ENCODE results near the gene CA5A. TPM values are rescaled to one million over a fixed set of nuclear protein-coding genes. Genes with fewer than 3 reads are reported as not detected.
"Not testable (repeated sequence)": the region's sequence is repeated elsewhere in the genome, so short reads cannot be mapped to it uniquely, and the experiment has no call there.

The CA5A gene
- total and polyA plus RNA-seq, 9 of the 15 experiments (the other 6 are each of a cell fraction or from before 2014, with no cell fraction given), result not detected

DNA sequence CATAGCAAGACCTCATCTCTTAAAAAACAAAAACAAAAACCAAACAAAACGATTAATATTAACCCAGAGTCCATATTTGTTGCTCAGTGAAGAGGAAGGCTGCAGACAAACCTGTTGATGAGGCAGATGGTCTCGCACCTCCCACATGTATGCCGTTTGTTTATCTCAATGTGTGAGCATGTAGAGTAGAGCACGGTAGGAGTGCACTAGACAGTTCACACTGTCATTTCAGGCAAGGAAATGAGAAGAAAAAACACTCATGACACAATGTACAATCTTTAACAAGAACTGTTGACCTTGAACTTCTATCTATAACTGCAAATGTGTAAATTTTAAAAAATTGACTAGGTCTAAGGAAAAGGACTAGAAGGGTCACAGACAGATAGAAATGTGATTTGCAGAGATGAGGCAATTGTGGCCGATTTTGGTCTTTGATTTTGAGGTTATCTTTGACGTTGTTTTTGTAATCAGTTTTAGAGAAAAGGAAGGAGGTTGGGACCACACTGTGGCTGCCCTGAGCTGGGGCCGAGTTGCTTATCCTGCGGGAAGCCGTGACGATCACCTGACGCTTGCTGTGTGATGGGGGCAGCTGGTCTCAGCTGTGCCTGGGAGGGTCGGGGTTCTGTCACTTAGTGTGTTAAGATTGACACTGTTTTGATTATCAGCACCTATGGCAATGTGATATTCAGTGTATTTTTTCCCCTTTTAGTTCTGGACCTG, 43.7 kb upstream of the CA5A start:
- H3K9me3 ChIP-seq (replicated peaks; ENCODE audit: control insufficient read depth, insufficient read depth, low read depth, low read length); FAIRE-seq; in situ Hi-C loops (cut with MboI); H2AFZ ChIP-seq (ENCODE audit: low read depth, low read length); H3K9ac ChIP-seq (ENCODE audit: insufficient read depth in 1 of 2, low read depth in 2 of 2, low read length in 2 of 2); H3K9me1 ChIP-seq (ENCODE audit: control insufficient read depth, insufficient read depth, low read length); BruUV-seq (replicated peaks); DNase-seq (ENCODE audit: extremely low read depth in 1 of 4, low spot score in 3 of 4); CTCF ChIA-PET (ENCODE audit: low intra/inter-chr PET ratio); ATAC-seq; H3K4me2 ChIP-seq (ENCODE audit: insufficient read depth, low read length); H3K27ac ChIP-seq (ENCODE audit: extremely low read depth, low read depth, low read length); intact Hi-C loops (cut with micrococcal nuclease); H3K4me3 ChIP-seq; H3K79me2 ChIP-seq (ENCODE audit: control insufficient read depth, insufficient read depth, low read length); POLR2A ChIA-PET; H4K20me1 ChIP-seq (replicated peaks; ENCODE audit: control insufficient read depth, insufficient read depth, low read length); H3K4me1 ChIP-seq (replicated peaks in 1 of 2; ENCODE audit: control insufficient read depth in 2 of 2, insufficient read depth in 2 of 2, low read length in 2 of 2); H3K27me3 ChIP-seq (ENCODE audit: control insufficient read depth in 2 of 2, insufficient read depth in 2 of 2, low read length in 2 of 2): not testable (repeated sequence)
- WGBS (ENCODE audit: insufficient coverage, low coverage, missing lambda C conversion rate), result 32% methylated on average over 8 of the region's 12 CpGs
- H3K36me3 ChIP-seq (ENCODE audit: control insufficient read depth, insufficient read depth, low read length), result peaks cover 12% of the 10 kb centered on the region; the same call in 1 of the 3 replicates

DNA sequence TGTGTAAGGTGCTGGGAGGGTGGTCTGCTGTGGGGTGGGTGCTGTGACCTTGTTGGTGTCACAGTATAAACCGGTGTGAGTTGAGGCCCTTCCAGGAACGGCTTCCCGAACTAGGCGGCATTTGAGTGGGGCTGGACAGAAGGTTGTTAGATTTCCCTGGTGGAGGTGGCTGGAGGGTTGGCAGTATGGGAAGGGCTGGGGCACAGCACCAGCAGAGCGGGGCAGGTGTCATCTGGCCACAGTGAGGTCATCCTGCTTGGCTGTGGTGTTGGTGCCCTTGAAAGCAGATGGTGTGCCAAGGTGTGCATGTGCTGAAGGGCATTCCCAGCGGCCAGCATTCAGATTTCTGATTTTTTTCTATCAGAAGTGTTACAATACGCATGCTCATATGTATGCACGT, 43.0 kb upstream of the CA5A start:
- Histone ChIP-seq H3K4me1 (replicated peaks in 1 of 2; ENCODE audit: control insufficient read depth in 2 of 2, insufficient read depth in 2 of 2, low read length in 2 of 2) (no peaks in the 10 kb centered on the region), H3K36me3 (ENCODE audit: control insufficient read depth, insufficient read depth, low read length) (peaks cover 9% of the 10 kb centered on the region; the same call in 2 of the 3 replicates), H3K27ac (ENCODE audit: extremely low read depth, low read depth, low read length) (no peak overlapping the region), H3K9ac (ENCODE audit: insufficient read depth in 1 of 2, low read depth in 2 of 2, low read length in 2 of 2) (no peak overlapping the region; a peak in 1 of 4 replicates), H3K27me3 (ENCODE audit: control insufficient read depth in 2 of 2, insufficient read depth in 2 of 2, low read length in 2 of 2) (no peaks in the 10 kb centered on the region), H3K4me3 (no peak overlapping the region), H2AFZ (ENCODE audit: low read depth, low read length) (no peak overlapping the region), H3K4me2 (ENCODE audit: insufficient read depth, low read length) (no peak overlapping the region), H4K20me1 (replicated peaks; ENCODE audit: control insufficient read depth, insufficient read depth, low read length) (no peaks in the 10 kb centered on the region), H3K79me2 (ENCODE audit: control insufficient read depth, insufficient read depth, low read length) (no peaks in the 10 kb centered on the region; the same call in 2 of the 3 replicates), H3K9me3 (replicated peaks; ENCODE audit: control insufficient read depth, insufficient read depth, low read depth, low read length) (no peaks in the 10 kb centered on the region), H3K9me1 (ENCODE audit: control insufficient read depth, insufficient read depth, low read length) (no peaks in the 10 kb centered on the region)
- POLR2A ChIA-PET, result no interaction called here
- ATAC-seq (no peak), DNase-seq (ENCODE audit: extremely low read depth in 1 of 4, low spot score in 3 of 4) (no peak), FAIRE-seq (no peak)
- BruUV-seq (replicated peaks), result no TSS peak
- intact Hi-C loops (cut with micrococcal nuclease), result no loop called here
- CTCF ChIA-PET (ENCODE audit: low intra/inter-chr PET ratio), result no interaction called here
- in situ Hi-C loops (cut with MboI), result no loop called here
- WGBS (ENCODE audit: insufficient coverage, low coverage, missing lambda C conversion rate), result 89% methylated on average over 8 of the region's 8 CpGs
- no peak for TF ChIP-seq SOX6 (IDR thresholded peaks at IDR 0.05)
- no peak for TF ChIP-seq PTBP1 (IDR thresholded peaks at IDR 0.05; ENCODE audit: low read depth, low read length)
- no peak for TF ChIP-seq ZEB2 (IDR thresholded peaks at IDR 0.05)
- TF ChIP-seq, protein P1, sequence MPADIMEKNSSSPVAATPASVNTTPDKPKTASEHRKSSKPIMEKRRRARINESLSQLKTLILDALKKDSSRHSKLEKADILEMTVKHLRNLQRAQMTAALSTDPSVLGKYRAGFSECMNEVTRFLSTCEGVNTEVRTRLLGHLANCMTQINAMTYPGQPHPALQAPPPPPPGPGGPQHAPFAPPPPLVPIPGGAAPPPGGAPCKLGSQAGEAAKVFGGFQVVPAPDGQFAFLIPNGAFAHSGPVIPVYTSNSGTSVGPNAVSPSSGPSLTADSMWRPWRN (IDR thresholded peaks at IDR 0.05; ENCODE audit: low read depth), result no peak
- TF ChIP-seq, protein P2, sequence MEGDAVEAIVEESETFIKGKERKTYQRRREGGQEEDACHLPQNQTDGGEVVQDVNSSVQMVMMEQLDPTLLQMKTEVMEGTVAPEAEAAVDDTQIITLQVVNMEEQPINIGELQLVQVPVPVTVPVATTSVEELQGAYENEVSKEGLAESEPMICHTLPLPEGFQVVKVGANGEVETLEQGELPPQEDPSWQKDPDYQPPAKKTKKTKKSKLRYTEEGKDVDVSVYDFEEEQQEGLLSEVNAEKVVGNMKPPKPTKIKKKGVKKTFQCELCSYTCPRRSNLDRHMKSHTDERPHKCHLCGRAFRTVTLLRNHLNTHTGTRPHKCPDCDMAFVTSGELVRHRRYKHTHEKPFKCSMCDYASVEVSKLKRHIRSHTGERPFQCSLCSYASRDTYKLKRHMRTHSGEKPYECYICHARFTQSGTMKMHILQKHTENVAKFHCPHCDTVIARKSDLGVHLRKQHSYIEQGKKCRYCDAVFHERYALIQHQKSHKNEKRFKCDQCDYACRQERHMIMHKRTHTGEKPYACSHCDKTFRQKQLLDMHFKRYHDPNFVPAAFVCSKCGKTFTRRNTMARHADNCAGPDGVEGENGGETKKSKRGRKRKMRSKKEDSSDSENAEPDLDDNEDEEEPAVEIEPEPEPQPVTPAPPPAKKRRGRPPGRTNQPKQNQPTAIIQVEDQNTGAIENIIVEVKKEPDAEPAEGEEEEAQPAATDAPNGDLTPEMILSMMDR (IDR thresholded peaks at IDR 0.05 in 2 of 3, conservative IDR thresholded peaks at IDR 0.05 in 1 of 3; ENCODE audit: insufficient read depth in 2 of 3, low read depth in 1 of 3, low read length in 3 of 3), result no peak
- TF ChIP-seq, protein P3, sequence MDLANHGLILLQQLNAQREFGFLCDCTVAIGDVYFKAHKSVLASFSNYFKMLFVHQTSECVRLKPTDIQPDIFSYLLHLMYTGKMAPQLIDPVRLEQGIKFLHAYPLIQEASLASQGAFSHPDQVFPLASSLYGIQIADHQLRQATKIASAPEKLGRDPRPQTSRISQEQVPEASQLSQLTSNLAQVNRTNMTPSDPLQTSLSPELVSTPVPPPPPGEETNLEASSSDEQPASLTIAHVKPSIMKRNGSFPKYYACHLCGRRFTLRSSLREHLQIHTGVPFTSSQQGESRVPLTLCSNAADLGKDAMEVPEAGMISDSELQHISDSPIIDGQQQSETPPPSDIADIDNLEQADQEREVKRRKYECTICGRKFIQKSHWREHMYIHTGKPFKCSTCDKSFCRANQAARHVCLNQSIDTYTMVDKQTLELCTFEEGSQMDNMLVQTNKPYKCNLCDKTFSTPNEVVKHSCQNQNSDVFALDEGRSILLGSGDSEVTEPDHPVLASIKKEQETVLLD (IDR thresholded peaks at IDR 0.05), result no peak
- TF ChIP-seq ATF1 (CRISPR knock-in tag; IDR thresholded peaks at IDR 0.05), result no peak
- no peak for TF ChIP-seq ATF1 (tag; IDR thresholded peaks at IDR 0.05)
- no peak for TF ChIP-seq SETDB1 (IDR thresholded peaks at IDR 0.05; ENCODE audit: low read length)
- TF ChIP-seq, protein P4, sequence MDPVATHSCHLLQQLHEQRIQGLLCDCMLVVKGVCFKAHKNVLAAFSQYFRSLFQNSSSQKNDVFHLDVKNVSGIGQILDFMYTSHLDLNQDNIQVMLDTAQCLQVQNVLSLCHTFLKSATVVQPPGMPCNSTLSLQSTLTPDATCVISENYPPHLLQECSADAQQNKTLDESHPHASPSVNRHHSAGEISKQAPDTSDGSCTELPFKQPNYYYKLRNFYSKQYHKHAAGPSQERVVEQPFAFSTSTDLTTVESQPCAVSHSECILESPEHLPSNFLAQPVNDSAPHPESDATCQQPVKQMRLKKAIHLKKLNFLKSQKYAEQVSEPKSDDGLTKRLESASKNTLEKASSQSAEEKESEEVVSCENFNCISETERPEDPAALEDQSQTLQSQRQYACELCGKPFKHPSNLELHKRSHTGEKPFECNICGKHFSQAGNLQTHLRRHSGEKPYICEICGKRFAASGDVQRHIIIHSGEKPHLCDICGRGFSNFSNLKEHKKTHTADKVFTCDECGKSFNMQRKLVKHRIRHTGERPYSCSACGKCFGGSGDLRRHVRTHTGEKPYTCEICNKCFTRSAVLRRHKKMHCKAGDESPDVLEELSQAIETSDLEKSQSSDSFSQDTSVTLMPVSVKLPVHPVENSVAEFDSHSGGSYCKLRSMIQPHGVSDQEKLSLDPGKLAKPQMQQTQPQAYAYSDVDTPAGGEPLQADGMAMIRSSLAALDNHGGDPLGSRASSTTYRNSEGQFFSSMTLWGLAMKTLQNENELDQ (CRISPR knock-in tag; IDR thresholded peaks at IDR 0.05; ENCODE audit: borderline replicate concordance), result no peak

All from K562 (cell line).